DND-41 (cell line): ENCODE measurements around the gene HSF2BP.

Source experiments
- ATAC-seq: fragments of 200-7000 bp; cut with Tn5 transposase; 3 replicates; pipeline ENCODE4 v1.9.1; 2021; ENCODE audit warnings: low read depth; ENCODE audit not compliant: insufficient read depth
- DNase-seq: peaks from one replicate; pipeline ENCODE4 v3.0.0-alpha.2; 2020
- H2AFZ ChIP-seq: 2 replicates; pipeline ENCODE4 v1.6.0; 2012; ENCODE audit warnings: low read depth, low read length
- H3K27ac ChIP-seq: 2 replicates; pipeline ENCODE4 v1.5.1; 2012; ENCODE audit warnings: low read length, inconsistent platforms
- H3K27me3 ChIP-seq: fragments of 200-600 bp; sonication (generic); 2 replicates; pipeline ENCODE4 v1.6.0; 2012; ENCODE audit warnings: low read length, mild to moderate bottlenecking, inconsistent platforms; ENCODE audit not compliant: insufficient read depth, poor library complexity
- H3K36me3 ChIP-seq: 2 replicates; pipeline ENCODE4 v1.5.1; 2012; ENCODE audit warnings: low read length, inconsistent platforms; ENCODE audit not compliant: insufficient read depth
- H3K4me1 ChIP-seq: 2 replicates; pipeline ENCODE4 v1.5.1; 2012; ENCODE audit warnings: mild to moderate bottlenecking, low read length; ENCODE audit not compliant: insufficient read depth
- H3K4me2 ChIP-seq: 2 replicates; pipeline ENCODE4 v1.6.0; 2012; ENCODE audit warnings: mild to moderate bottlenecking, moderate library complexity, low read length, inconsistent platforms; ENCODE audit not compliant: insufficient read depth
- H3K4me3 ChIP-seq, 2 experiments: fragments of 200-600 bp in 1 of 2; shearing (Covaris generic) in 1 of 2; 2 replicates each; pipeline ENCODE4 v1.5.1; 2012 to 2016; ENCODE audit warnings: inconsistent platforms in 2 of 2, low read length in 2 of 2, mild to moderate bottlenecking in 2 of 2, low read depth in 1 of 2, moderate library complexity in 1 of 2
- H3K79me2 ChIP-seq: 2 replicates; pipeline ENCODE4 v1.6.0; 2012; ENCODE audit warnings: low read length, inconsistent platforms; ENCODE audit not compliant: insufficient read depth
- H3K9ac ChIP-seq: 2 replicates; pipeline ENCODE4 v1.6.0; 2012; ENCODE audit warnings: low read depth, mild to moderate bottlenecking, inconsistent platforms, low read length, moderate library complexity
- H3K9me3 ChIP-seq: 2 replicates; pipeline ENCODE4 v1.5.1; 2012; ENCODE audit warnings: low read length, moderate library complexity, mild to moderate bottlenecking, inconsistent platforms; ENCODE audit not compliant: insufficient read depth, severe bottlenecking
- H4K20me1 ChIP-seq: 2 replicates; pipeline ENCODE4 v1.6.0; 2012; ENCODE audit warnings: low read length; ENCODE audit not compliant: insufficient read depth
- EZH2 ChIP-seq: IDR thresholded peaks from 3 replicates; pipeline ENCODE4 v1.6.1; 2012; ENCODE audit warnings: borderline replicate concordance, low read depth, mild to moderate bottlenecking, moderate library complexity, low read length, inconsistent platforms; ENCODE audit not compliant: severe bottlenecking
- TF ChIP-seq, protein P1 (sequence below): IDR thresholded peaks from 2 replicates; pipeline ENCODE4 v1.5.1; 2012; ENCODE audit warnings: borderline replicate concordance, low read length, moderate library complexity, mild to moderate bottlenecking; ENCODE audit not compliant: poor library complexity, severe bottlenecking; ENCODE audit errors: extremely low read depth

Gene HSF2BP

DNA sequence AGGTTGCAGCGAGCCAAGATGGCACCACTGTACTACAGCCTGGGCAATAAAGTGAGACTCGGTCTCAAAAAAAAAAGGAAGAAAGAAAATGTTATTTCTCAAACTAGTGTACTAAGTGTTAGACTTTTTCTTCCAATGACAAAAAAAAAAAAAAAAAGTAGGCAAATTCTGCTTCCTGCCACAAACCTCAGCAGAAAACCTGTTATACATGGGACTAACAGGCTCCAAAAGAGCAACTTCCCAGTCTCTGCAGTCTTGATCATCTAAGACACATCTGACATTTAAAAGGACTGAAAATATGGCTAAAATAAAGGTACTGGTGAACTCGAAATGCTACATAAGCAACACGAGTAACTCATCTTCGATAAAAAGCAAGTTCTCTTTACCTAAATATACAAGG lies 59.6 kb downstream of the HSF2BP start:
- no peaks in the 10 kb centered on the region for H3K79me2 ChIP-seq
- no peak overlapping the region for H3K4me3 ChIP-seq
- H3K4me2 ChIP-seq, result no peak overlapping the region
- ATAC-seq (no peak), DNase-seq (no peak)
- H2AFZ ChIP-seq, result no peak overlapping the region
- H3K27ac ChIP-seq, result no peak overlapping the region
- no peaks in the 10 kb centered on the region for H3K4me1 ChIP-seq
- no peaks in the 10 kb centered on the region for H3K27me3 ChIP-seq
- TF ChIP-seq EZH2, result no peak
- TF ChIP-seq, protein P1, sequence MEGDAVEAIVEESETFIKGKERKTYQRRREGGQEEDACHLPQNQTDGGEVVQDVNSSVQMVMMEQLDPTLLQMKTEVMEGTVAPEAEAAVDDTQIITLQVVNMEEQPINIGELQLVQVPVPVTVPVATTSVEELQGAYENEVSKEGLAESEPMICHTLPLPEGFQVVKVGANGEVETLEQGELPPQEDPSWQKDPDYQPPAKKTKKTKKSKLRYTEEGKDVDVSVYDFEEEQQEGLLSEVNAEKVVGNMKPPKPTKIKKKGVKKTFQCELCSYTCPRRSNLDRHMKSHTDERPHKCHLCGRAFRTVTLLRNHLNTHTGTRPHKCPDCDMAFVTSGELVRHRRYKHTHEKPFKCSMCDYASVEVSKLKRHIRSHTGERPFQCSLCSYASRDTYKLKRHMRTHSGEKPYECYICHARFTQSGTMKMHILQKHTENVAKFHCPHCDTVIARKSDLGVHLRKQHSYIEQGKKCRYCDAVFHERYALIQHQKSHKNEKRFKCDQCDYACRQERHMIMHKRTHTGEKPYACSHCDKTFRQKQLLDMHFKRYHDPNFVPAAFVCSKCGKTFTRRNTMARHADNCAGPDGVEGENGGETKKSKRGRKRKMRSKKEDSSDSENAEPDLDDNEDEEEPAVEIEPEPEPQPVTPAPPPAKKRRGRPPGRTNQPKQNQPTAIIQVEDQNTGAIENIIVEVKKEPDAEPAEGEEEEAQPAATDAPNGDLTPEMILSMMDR, result no peak
- H4K20me1 ChIP-seq, result no peaks in the 10 kb centered on the region
- H3K36me3 ChIP-seq, result no peaks in the 10 kb centered on the region
- H3K9me3 ChIP-seq, result no peaks in the 10 kb centered on the region
- no peak overlapping the region for H3K9ac ChIP-seq

DNA sequence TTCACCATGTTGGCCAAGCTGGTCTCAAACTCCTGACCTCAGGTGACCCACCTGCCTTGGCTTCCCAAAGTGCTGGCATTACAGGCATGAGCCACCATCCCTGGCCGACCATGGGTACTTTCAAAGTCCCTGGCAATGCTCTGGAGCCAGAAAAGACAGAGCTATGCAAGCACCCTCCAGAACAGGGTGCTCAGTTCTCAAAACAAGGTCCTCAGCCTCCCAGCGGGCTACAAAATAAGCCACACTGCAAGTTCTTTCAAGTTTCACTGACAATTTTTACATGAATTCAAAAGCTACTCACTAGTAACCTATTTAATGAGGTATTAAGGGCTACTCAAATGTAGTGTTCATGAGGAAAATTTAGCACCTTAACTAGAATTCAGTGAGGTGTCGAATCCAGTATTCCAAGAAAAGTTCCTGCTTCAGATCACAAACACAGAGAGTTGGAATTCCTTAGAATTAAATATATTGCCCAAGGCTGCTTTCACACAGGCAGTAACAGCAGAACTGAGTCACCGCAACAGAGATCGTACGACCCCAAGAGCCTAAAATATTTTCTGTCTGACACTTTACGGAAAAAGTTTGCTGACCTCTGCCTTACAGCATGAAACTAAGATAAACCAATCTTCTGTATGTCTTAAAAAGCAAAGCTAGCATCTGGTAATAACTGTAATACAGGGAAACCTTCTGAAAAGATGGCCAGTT lies 60.7 kb downstream of the HSF2BP start:
- H3K79me2 ChIP-seq, result no peaks in the 10 kb centered on the region
- no peak overlapping the region for H3K9ac ChIP-seq
- no peak overlapping the region for H3K27ac ChIP-seq
- no peak overlapping the region for H3K4me2 ChIP-seq
- H3K9me3 ChIP-seq, result no peaks in the 10 kb centered on the region
- no peaks in the 10 kb centered on the region for H3K4me1 ChIP-seq
- no peak overlapping the region for H3K4me3 ChIP-seq
- ATAC-seq, result no peak
- no peak overlapping the region for H2AFZ ChIP-seq
- no peaks in the 10 kb centered on the region for H4K20me1 ChIP-seq
- no peaks in the 10 kb centered on the region for H3K36me3 ChIP-seq
- TF ChIP-seq EZH2, result no peak
- TF ChIP-seq, protein P1, result no peak
- no peaks in the 10 kb centered on the region for H3K27me3 ChIP-seq
- no peak for DNase-seq

DNA sequence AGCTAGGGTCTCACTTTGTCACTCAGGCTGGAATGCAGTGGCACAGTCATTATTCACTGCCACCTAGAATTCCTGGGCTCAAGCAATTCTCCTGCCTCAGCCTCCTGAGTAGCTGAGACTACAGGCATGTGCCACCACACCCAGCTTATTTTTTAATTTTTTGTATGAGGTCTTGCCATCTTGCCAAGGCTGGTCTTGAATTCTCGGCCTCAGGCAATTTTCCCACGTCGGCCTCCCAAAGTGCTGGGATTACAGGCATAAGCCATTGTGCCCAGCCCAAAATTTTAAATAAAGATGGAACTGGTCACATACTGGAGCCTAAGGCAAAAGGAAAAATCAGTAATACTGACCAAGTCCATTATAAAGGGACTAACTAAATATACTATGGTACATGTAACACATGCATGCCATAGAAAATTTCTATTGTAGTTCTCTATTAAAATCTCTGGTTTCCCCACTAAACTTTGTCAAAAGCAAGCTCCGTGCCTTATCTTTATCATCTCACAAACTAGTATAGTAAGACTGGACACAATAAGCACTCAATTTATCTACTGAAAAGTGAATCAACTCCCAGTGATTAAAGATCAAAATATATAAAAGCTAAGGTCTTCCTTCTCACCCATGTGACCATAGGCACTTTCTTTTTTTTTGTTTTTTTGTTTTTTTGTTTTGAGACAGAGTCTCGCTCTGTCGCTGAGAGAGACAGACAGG lies 61.6 kb downstream of the HSF2BP start:
- ATAC-seq, result no peak
- no peaks in the 10 kb centered on the region for H3K4me1 ChIP-seq
- TF ChIP-seq, protein P1, result no peak
- no peak for TF ChIP-seq EZH2

More for the DNA sequence above, 61.6 kb downstream of the HSF2BP start:
- no peaks in the 10 kb centered on the region for H3K79me2 ChIP-seq
- no peaks in the 10 kb centered on the region for H4K20me1 ChIP-seq
- H3K27ac ChIP-seq, result no peak overlapping the region
- no peak overlapping the region for H3K4me3 ChIP-seq
- no peak overlapping the region for H3K9ac ChIP-seq
- H3K36me3 ChIP-seq, result no peaks in the 10 kb centered on the region
- no peak for DNase-seq
- no peak overlapping the region for H2AFZ ChIP-seq
- H3K27me3 ChIP-seq, result no peaks in the 10 kb centered on the region
- H3K4me2 ChIP-seq, result no peak overlapping the region
- H3K9me3 ChIP-seq, result no peaks in the 10 kb centered on the region
